Measurements from ENCODE around the gene PCSK1N.

Gene PCSK1N

DNA sequence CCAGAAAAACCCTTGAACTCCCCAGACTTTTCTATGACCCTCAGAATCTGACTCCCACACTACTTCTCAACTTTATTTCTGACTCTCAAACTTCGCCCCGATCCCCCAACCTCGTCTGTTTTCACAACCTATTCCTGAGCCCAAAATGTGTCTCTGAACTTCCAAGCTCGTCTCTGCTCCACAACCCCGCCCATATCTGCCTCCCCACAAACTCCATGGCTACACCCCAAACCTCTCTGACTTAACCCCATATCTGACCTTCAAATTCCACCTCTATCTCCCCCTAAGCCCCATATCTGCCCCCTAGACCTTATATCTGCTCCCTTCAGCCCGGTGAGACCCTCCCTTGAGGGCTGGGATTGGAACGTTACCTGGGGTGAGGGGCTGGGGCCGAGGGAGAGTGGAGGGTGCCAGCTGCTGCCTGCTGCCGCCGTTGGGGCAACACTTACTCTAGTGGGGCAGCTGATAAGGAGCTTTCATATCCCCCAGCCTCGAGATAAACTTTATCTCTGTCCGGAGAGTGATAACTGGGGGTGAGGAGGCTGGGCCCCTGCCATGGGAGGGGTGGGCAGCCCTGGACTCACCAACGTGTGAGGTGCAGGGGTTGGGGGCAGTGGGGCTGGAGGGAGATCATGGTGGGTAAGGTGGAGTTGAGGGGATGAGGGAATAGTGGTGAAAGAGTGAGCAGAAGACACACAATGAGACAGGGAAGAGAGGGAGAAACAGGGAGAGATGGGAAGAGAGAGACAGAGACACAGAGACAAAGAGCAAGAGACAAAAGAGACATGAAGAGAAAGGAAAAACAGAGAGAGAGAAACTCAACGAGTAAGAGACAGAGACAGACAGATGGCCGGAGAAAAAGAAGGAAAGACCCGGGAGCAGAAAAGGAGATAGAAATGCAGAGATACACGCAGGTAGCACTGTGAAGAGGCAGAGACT, 47.6 kb downstream of the PCSK1N start:
- DNase-seq: no peak

DNA sequence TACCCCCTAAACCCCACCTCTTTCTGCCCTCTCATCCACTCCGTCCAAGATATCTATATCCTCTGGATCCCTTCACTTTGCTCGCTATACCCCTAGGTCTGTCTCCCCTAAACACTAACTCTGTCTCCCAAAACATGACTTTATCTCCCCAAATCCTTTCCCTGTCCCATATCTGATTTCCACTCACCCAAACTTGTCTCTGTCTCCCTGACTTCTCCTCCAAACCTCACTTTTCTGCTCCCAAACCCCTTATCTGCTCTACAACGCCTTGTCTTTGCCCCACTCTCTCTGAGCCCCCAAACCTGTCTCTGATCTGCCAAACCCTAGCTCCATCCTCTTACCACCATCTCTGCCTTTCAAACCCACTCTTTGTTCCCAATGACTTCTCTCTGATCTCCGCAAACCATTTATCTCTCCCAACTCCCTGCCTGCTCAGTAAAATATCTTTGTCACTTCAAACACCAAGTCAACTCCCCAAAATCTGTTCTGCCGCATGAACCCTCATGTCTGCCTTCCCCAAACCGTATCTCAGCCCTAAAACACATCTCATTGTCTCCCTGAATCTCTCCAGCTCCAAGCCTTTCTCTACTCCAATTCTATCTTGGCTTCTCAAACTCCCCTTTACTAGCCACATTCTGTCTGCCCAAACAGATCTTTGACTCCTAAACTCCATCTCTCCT, 48.4 kb downstream of the PCSK1N start:
- DNase-seq: no peak

DNA sequence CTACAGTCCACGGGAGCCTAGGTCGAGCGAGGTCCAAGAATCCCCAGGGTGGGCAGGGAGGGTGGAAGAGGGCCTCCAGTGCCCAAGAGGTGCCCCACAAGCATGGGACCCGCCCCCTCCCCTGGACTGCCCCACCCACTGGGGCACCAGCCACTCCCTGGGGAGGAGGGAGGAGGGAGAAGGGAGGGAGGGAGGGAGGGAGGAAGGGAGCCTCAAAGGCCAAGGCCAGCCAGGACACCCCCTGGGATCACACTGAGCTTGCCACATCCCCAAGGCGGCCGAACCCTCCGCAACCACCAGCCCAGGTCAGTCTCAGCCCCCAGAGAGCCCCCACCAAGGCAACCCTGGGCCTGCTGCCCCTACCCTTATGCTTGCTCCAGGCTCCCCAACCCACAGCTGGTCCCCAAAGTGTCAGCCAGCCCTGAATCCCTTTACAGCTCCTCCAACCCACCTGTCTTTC, 49.0 kb downstream of the PCSK1N start, which contains the start of gene GATA1:
GATA1 (plus strand) TSS at position 250 of the 460 bp plus-strand sequence. CDS start 4,520 bp downstream, outside the sequence.
- DNase-seq: no peak

DNA sequence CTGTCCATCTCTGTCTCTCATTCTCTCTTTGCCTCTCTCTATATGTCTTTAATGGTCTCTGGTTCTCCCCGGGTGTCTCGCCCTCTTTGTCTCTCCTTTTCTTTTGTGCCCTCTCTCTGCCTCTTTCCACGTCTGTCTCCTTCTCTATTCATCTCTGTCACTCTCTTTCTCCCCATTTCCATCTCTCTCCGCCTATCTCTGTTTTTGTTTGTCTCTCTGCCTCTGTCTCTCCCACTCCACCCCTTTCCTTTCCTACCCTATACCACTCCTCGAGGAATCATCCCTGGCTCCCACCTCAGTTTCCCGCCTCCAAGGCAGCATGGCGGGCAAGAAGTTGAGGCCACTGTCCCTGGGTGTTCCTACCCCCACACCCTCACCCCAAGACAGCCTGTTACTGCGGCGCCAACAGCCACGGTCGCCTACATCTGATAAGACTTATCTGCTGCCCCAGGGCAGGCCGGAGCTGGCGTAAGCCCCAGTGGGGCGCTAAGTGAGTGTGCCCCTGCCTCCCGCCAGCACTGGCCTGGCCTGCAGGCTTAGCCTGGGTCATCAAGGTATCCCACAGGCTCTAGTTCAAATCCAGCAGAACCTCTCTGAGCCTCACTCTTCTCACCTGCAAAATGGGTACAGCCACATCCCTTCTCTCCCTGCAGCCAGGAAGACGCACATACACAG, 49.7 kb downstream of the PCSK1N start:
- DNase-seq: no peak

DNA sequence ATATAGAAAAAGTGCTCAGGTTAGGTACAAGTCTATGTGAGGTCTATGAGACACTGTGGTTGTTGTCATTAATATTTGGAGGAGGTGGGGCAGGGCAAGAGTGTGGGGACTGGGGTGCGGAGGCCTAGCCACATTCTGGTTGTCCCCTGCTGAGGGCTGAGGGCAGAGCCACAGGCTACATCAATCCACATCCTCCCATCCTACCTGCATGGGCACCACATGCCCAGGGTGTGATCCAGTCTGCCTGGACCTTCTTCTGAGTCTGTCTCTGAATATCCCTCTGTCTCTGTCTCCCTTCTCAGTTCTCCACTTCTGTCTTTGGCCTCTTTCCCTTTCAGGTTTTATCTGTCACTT, 50.2 kb downstream of the PCSK1N start:
- no peak for DNase-seq

DNA sequence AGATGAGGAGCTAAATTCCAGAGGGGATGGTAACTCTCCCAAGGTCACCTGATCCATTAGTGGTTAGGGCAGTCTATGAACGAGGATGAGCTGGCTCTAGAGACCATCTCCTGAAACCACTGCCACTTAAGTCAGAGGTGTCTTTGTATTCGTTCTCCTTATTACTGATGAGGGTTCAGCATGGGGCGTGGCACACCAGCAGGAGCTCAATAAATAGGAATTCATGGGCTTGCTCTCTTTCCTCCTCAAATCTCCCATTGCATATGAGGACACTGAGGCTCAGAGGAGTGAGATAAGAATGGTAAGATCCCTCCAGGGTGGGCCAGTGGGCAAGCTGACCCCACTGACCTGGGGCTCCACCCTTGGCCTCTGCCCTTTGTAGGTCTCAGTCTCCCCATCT, 50.7 kb downstream of the PCSK1N start:
- no peak for DNase-seq

DNA sequence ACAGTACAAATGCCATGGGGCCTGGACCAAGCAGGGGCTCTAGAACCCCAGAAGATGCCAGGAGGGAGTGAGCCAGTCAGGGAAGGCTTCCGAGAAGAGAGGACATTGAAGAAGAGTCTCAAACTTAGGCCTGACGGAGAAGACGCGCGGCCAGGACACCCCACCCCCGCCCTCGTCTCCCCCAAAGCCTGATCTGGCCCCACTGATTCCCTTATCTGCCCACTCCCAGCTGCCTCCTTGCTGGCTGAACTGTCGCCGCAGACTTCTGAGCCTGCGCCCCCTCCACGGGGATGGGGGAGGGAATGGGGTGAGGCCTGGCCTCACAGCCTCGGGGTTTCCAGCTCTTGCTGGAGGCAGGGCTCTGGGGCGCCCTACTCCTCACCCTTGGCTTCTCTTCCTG, 52.6 kb downstream of the PCSK1N start:
- no peak for DNase-seq

DNA sequence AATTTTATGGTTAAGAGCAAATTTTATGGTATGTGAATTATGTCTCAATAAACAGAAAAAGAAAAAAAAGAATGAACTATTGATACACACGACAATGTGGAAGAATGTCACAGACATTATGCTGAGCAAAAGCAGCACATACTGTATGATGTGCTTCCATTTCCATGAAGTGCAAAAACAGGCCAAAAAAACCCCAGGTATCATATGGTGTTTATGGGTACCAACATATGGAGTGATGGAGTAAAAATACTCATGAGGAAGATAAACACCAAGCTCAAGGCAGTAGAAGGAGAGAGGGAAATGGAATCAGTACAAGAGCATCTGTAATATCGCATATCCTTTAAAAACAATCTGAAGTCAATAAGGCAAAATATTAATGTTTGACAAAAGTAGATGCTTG, 53.2 kb downstream of the PCSK1N start:
- DNase-seq: no peak

DNA sequence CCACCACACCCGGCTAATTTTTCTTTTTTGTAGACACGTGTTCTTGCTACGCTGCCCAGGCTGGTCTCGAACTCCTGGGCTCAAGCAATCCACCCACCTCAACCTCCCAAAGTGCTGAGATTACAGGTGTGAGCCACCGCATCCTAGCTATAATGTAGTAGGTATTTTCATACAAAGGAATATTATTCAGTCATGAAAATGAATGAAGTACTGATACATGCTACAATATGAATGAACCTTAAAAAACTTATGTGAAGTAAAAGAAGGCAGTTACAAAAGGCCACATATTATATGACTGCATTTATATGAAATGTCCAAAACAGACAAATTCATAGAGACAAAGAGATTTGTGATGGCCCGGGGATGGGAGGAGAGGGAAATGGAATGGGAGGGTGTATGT, 53.7 kb downstream of the PCSK1N start:
- no peak for DNase-seq
